Nephron progenitor cell (in vitro differentiated cells): ENCODE results near the gene ASH1L.

ENCODE experiments used
- DNase-seq: peaks from one replicate; pipeline ENCODE4 v3.0.0; 2021
- H3K27ac Mint-ChIP-seq: 2 replicates; pipeline ENCODE4 v1.8.0; 2021; ENCODE audit warnings: mild to moderate bottlenecking, moderate library complexity, mixed read lengths
- H3K27me3 Mint-ChIP-seq: 2 replicates; pipeline ENCODE4 v1.8.0; 2021; ENCODE audit warnings: mild to moderate bottlenecking, low read depth, mixed read lengths; ENCODE audit not compliant: poor library complexity
- H3K36me3 Mint-ChIP-seq: 2 replicates; pipeline ENCODE4 v1.8.0; 2021; ENCODE audit warnings: low read depth, mixed read lengths
- H3K4me1 Mint-ChIP-seq: 2 replicates; pipeline ENCODE4 v1.8.0; 2021; ENCODE audit warnings: mixed read lengths
- H3K4me3 Mint-ChIP-seq: 2 replicates; pipeline ENCODE4 v1.8.0; 2021; ENCODE audit warnings: mild to moderate bottlenecking, moderate library complexity, mixed read lengths
- H3K9me3 Mint-ChIP-seq: 2 replicates; pipeline ENCODE4 v1.8.0; 2021; ENCODE audit warnings: mild to moderate bottlenecking, moderate library complexity, mixed read lengths
- CTCF ChIP-seq: fragments of 200-600 bp; sonication (generic); IDR thresholded peaks from 2 replicates; pipeline ENCODE4 v1.5.0; 2021; ENCODE audit warnings: antibody characterized with exemption

The ASH1L gene

GRCh38 chr1:155481741-155482241, 80.8 kb downstream of the ASH1L start:
- Mint-ChIP-seq H3K27me3 (no peaks in the 10 kb centered on the region), H3K4me1 (peaks cover 22% of the 10 kb centered on the region), H3K4me3 (no peak overlapping the region), H3K27ac (peak overlapping the region; percentile 57), H3K36me3 (peaks cover 55% of the 10 kb centered on the region), H3K9me3 (peaks cover 4% of the 10 kb centered on the region)
- no peak for TF ChIP-seq CTCF
- no peak for DNase-seq

- Mint-ChIP-seq H3K4me3 (no peak overlapping the region), H3K36me3 (peaks cover 63% of the 10 kb centered on the region), H3K27ac (no peak overlapping the region), H3K9me3 (no peaks in the 10 kb centered on the region), H3K27me3 (no peaks in the 10 kb centered on the region), H3K4me1 (peaks cover 22% of the 10 kb centered on the region)
- no peak for TF ChIP-seq CTCF
- no peak for DNase-seq
Observed at GRCh38 chr1:155479205-155479604, 83.4 kb downstream of the ASH1L start.

DNA sequence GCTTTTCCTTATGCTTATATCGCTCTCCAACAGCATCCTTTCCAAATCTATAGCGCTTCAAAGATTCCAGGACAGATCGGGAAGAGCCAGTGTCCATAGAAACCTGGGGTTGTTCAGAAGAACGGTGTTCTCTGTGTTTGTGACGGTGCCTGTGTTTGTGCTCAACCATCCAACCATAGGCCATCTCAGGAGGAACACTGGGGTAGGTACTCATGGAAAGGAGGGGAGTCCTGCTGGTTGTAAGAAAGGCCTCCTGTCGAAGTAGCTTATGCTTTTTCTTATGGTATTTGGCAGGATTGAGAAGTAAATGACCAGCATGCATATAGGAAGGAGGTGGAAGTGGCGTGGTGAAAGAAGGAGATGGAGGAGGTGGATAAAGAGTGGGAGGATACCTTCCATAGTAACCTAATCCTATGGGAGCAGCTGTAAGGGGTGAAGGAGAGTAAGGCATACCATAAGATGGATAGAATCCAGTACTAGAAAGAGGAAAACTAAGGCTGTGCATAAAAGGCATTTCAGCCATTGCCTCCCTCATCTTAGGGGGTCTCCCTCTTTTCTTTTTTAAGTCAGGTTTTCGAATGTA, 84.2 kb downstream of the ASH1L start:
- no peak for DNase-seq
- no peak for TF ChIP-seq CTCF
- Mint-ChIP-seq H3K4me1 (peaks cover 22% of the 10 kb centered on the region), H3K4me3 (no peak overlapping the region), H3K36me3 (peaks cover 69% of the 10 kb centered on the region), H3K27me3 (no peaks in the 10 kb centered on the region), H3K9me3 (no peaks in the 10 kb centered on the region), H3K27ac (peak overlapping the region; percentile 30)

GRCh38 chr1:155474146-155474545, 88.5 kb downstream of the ASH1L start:
- no peaks in the 10 kb centered on the region for H3K27me3 Mint-ChIP-seq
- H3K9me3 Mint-ChIP-seq, result peaks cover 22% of the 10 kb centered on the region
- TF ChIP-seq CTCF, result no peak
- H3K36me3 Mint-ChIP-seq, result peaks cover 71% of the 10 kb centered on the region
- DNase-seq, result no peak
- H3K27ac Mint-ChIP-seq, result no peak overlapping the region
- no peak overlapping the region for H3K4me3 Mint-ChIP-seq
- H3K4me1 Mint-ChIP-seq, result peaks cover 13% of the 10 kb centered on the region

- H3K9me3 Mint-ChIP-seq, result peaks cover 22% of the 10 kb centered on the region
- peaks cover 4% of the 10 kb centered on the region for H3K4me1 Mint-ChIP-seq
- H3K27me3 Mint-ChIP-seq, result no peaks in the 10 kb centered on the region
- H3K36me3 Mint-ChIP-seq, result peaks cover 70% of the 10 kb centered on the region
- no peak overlapping the region for H3K27ac Mint-ChIP-seq
- TF ChIP-seq CTCF, result no peak
- no peak overlapping the region for H3K4me3 Mint-ChIP-seq
- DNase-seq, result no peak
Observed at GRCh38 chr1:155473151-155473821, 89.3 kb downstream of the ASH1L start.
